Esophagus muscularis mucosa (tissue), 4 donors: Measurements from ENCODE around the gene SLC4A1. TPM values are rescaled to one million over a fixed set of nuclear protein-coding genes. Genes with fewer than 3 reads are reported as not detected.

ENCODE experiments used
- DNase-seq: peaks from one replicate; pipeline ENCODE4 v3.0.0-alpha.2; 2017; ENCODE audit errors: extremely low spot score
- H3K27ac ChIP-seq, 4 donors: fragments of 200-600 bp; sonication (generic); replicated peaks in 1 of 4; 1 replicate in 3 of 4; 2 replicates in 1 of 4; pipeline ENCODE4 v1.5.1; 2016 to 2019; ENCODE audit warnings: mild to moderate bottlenecking in 1 of 4
- H3K27me3 ChIP-seq, 4 donors: fragments of 200-600 bp; sonication (generic); one replicate each; pipeline versions ENCODE4 v1.5.1 to v1.6.0; 2016 to 2019
- H3K36me3 ChIP-seq, 4 donors: fragments of 200-600 bp; sonication (generic); one replicate each; pipeline ENCODE4 v1.5.1; 2016 to 2019
- H3K4me1 ChIP-seq, 4 donors: fragments of 200-600 bp; sonication (generic); one replicate each; pipeline ENCODE4 v1.5.1; 2016 to 2019
- H3K4me3 ChIP-seq, 4 donors: fragments of 200-600 bp; sonication (generic); 1 replicate in 2 of 4; 2 replicates in 2 of 4; pipeline ENCODE4 v1.5.1; 2016 to 2019; ENCODE audit warnings: mild to moderate bottlenecking in 4 of 4, moderate library complexity in 1 of 4
- H3K9me3 ChIP-seq, 4 donors: fragments of 200-600 bp; sonication (generic); 1 replicate in 3 of 4; 2 replicates in 1 of 4; pipeline ENCODE4 v1.5.1; 2016 to 2019
- CTCF ChIP-seq, 3 experiments: fragments of 200-600 bp in 2 of 3; fragments of 450-650 bp in 1 of 3; sonication (generic) in 2 of 3; IDR thresholded peaks; one replicate each; pipeline ENCODE4 v1.5.1; 2017 to 2019; ENCODE audit warnings: antibody characterized with exemption in 3 of 3, mild to moderate bottlenecking in 2 of 3, moderate library complexity in 1 of 3
- EP300 ChIP-seq: sonication (generic); formaldehyde crosslinking; IDR thresholded peaks from one replicate; pipeline ENCODE4 v1.6.1; 2017; ENCODE audit warnings: antibody characterized with exemption
- POLR2A ChIP-seq: fragments of 450-650 bp; IDR thresholded peaks from one replicate; pipeline ENCODE4 v1.6.1; 2017; ENCODE audit warnings: antibody characterized with exemption, moderate library complexity, mild to moderate bottlenecking, low read depth
- POLR2AphosphoS5 ChIP-seq, 2 donors: sonication (generic); formaldehyde crosslinking; IDR thresholded peaks; one replicate each; pipeline ENCODE4 v1.6.1; 2017; ENCODE audit warnings: antibody characterized with exemption in 2 of 2
- WGBS: methylation state at CpG from one replicate; pipeline ENCODE4 v1.1.5; 2018; 5-methylcytosine and 5-hydroxymethylcytosine counted together
- intact Hi-C: fragments of 100-400 bp; cut with DNase I; formaldehyde crosslinking; loops from one replicate; pipeline ENCODE4 v1.15.1; 2023
- total RNA-seq, 4 donors: library from RNA; depleted of rRNA; stranded (reverse); fragments of >200 nt; gene quantifications; one replicate each; pipeline versions ENCODE4 v1.1.0 to v1.2.1, GENCODE V29; 2016

SLC4A1 gene
- total RNA-seq, 4 donors from 2014 or later, result 0.11 to 2.0 (median 0.19) TPM; not detected in 1

- Histone ChIP-seq H3K4me3 (peak overlapping the region; percentile 92 to 98 (median 96)), H3K4me1 (peaks cover 33 to 53% (median 42%) of the 10 kb centered on the region in 4 donors), H3K9me3 (no peaks in the 10 kb centered on the region), H3K27ac (peak overlapping the region; percentile 100), H3K36me3 (peaks cover 27 to 37% (median 36%) of the 10 kb centered on the region in 4 donors), H3K27me3 (no peaks in the 10 kb centered on the region)
- 0% methylated on average over 18 of the region's 89 CpGs for WGBS
- TF ChIP-seq POLR2A (peak; percentile 69), POLR2AphosphoS5 (IDR thresholded peaks at IDR 0.05) (peak; percentile 64 to 80), CTCF (IDR thresholded peaks at IDR 0.05) (peak; percentile 54 to 77 (median 68)), EP300 (no peak)
- no peak for DNase-seq
- intact Hi-C loops, result loop anchor here (2.0 kb wide), 1 partner anchor 106 kb away; the partner anchor contains the start of gene SLC25A39
These were observed 49.4 kb downstream of the SLC4A1 start for GRCh38 chr17:44218344-44219107.

- peaks cover 27 to 44% (median 41%) of the 10 kb centered on the region in 4 donors for H3K36me3 ChIP-seq
- no peaks in the 10 kb centered on the region for H3K27me3 ChIP-seq
- no peaks in the 10 kb centered on the region for H3K9me3 ChIP-seq
- H3K27ac ChIP-seq, result peak overlapping the region; percentile 100
- intact Hi-C loops, result loop anchor here (2.0 kb wide), 1 partner anchor 107 kb away; the partner anchor contains the start of gene SLC25A39
- no peak for TF ChIP-seq EP300
- TF ChIP-seq CTCF (IDR thresholded peaks at IDR 0.05), result no peak
- no peak for TF ChIP-seq POLR2AphosphoS5 (IDR thresholded peaks at IDR 0.05)
- TF ChIP-seq POLR2A, result no peak
- peaks cover 26 to 49% (median 38%) of the 10 kb centered on the region in 4 donors for H3K4me1 ChIP-seq
- WGBS, result 10% methylated on average over 8 of the region's 10 CpGs
- DNase-seq, result no peak
- peak overlapping the region; percentile 92 to 98 (median 96) for H3K4me3 ChIP-seq
These were observed 50.1 kb downstream of the SLC4A1 start for GRCh38 chr17:44217738-44218343.

GRCh38 chr17:44216694-44217093 lies 51.2 kb downstream of the SLC4A1 start:
- Histone ChIP-seq H3K27me3 (no peaks in the 10 kb centered on the region), H3K27ac (no peak overlapping the region), H3K4me3 (no peak overlapping the region), H3K9me3 (no peaks in the 10 kb centered on the region), H3K4me1 (peaks cover 18 to 48% (median 33%) of the 10 kb centered on the region in 4 donors), H3K36me3 (peaks cover 27 to 54% (median 50%) of the 10 kb centered on the region in 4 donors)
- TF ChIP-seq EP300, result no peak
- TF ChIP-seq POLR2A, result no peak
- no peak for TF ChIP-seq CTCF (IDR thresholded peaks at IDR 0.05)
- intact Hi-C loops, result no loop called here
- 72% methylated on average over 5 of the region's 5 CpGs for WGBS
- DNase-seq, result no peak

- Histone ChIP-seq H3K9me3 (no peaks in the 10 kb centered on the region), H3K4me3 (no peak overlapping the region), H3K27me3 (no peaks in the 10 kb centered on the region), H3K27ac (no peak overlapping the region), H3K36me3 (peaks cover 27 to 60% (median 55%) of the 10 kb centered on the region in 4 donors), H3K4me1 (peaks cover 18 to 53% (median 35%) of the 10 kb centered on the region in 4 donors)
- no peak for DNase-seq
- intact Hi-C loops, result no loop called here
- 65% methylated on average over 5 of the region's 5 CpGs for WGBS
- TF ChIP-seq POLR2AphosphoS5 (IDR thresholded peaks at IDR 0.05) (no peak), POLR2A (no peak), EP300 (no peak), CTCF (IDR thresholded peaks at IDR 0.05) (no peak)
These were observed 51.8 kb downstream of the SLC4A1 start for GRCh38 chr17:44216173-44216572.
